HG02938 (cell line): ENCODE results near the gene NPIPB4.
"Not testable (repeated sequence)": the region's sequence is repeated elsewhere in the genome, so short reads cannot be mapped to it uniquely, and the experiment has no call there.

Experiments used
- ATAC-seq: cut with Tn5 transposase; IDR thresholded peaks from one replicate; pipeline ENCODE4 v1.9.1; 2021; ENCODE audit warnings: mild to moderate bottlenecking, moderate library complexity; ENCODE audit not compliant: unreplicated experiment

Gene NPIPB4

DNA sequence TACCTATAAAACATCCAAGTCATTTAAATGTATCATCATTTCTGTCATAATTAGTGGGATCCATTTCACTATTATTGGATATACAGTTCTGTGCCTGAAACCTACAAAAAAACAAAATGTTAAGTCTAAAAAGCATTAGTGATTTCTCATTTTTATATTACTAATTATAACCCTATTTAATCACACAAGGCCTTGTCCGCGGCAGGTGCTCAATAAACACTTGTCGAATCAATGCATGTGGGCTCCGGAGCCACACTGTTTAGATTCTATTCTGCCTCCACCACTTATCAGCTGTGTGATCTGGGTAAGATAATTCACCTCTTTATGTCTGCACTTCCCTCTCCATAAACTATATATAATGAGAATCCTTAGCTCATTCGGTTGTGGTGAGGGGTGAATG, at the start of gene NPIPB4:
TSS of gene NPIPB4 (minus strand) at position 101 of the 400 bp plus-strand sequence. CDS start 378 bp downstream, outside the sequence.
- not testable (repeated sequence) for ATAC-seq

DNA sequence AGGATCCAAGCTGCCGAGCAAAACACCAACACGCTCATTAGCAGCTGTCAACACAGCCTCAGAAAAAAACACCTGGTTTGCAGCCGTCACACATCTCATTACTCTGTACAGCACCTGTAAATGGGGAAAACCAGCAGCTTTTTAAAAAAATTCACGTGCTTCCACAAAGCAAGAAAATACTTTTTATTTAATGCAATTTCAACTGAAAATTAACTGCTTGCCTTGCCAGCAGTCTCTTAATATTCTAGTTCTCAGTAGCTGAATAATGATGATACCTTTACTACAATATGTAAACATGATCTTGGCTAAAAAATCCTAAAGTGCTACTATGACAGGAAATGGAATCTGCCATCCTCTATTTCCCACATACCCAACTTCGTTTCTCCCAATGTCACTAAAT, 41.4 kb upstream of the NPIPB4 start:
- ATAC-seq = not testable (repeated sequence)

DNA sequence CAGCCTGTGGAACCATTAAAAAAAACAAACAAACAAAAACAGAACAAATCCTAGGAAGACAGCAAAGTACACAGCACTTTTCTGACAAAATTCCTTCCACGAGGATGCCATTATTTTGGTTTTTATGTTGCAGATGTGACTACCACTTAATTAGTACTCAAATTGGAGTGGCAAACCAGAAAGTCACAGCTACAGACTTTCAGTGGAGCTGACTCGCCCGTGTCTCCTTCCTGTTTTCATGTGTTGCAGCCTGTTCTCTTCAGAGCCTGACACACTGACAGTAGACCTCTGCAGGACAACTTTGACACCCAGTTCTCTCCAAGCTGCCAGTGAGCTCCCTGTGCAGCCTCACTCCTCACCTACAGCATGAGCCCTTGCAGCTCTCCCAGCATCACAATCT, 24.4 kb upstream of the NPIPB4 start:
- ATAC-seq = not testable (repeated sequence)

DNA sequence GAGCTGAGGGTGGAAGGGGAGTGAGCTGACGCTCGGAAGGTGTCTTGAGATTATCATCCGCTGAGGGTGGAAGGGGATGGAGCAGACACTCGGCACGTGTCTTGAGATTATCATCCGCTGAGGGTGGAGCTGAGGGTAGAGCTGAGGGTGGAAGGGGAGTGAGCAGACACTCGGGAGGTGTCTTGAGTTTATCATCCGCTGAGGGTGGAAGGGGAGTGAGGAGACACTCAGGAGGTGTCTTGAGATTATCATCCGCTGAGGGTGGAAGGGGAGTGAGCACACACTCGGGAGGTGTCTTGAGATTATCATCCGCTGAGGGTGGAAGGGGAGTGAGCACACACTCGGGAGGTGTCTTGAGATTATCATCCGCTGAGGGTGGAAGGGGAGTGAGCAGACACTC, 20.4 kb downstream of the NPIPB4 start:
- not testable (repeated sequence) for ATAC-seq

DNA sequence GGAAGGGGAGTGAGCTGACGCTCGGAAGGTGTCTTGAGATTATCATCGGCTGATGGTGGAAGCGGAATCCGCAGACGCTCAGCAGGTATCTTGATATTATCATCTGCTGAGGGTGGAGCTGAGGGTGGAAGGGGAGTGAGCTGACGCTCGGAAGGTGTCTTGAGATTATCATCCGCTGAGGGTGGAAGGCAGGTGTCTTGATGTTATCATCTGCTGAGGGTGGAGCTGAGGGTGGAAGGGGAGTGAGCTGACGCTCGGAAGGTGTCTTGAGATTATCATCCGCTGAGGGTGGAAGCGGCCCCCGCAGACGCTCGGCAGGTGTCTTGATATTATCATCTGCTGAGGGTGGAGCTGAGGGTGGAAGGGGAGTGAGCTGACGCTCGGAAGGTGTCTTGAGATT, 21.2 kb downstream of the NPIPB4 start:
- not testable (repeated sequence) for ATAC-seq

DNA sequence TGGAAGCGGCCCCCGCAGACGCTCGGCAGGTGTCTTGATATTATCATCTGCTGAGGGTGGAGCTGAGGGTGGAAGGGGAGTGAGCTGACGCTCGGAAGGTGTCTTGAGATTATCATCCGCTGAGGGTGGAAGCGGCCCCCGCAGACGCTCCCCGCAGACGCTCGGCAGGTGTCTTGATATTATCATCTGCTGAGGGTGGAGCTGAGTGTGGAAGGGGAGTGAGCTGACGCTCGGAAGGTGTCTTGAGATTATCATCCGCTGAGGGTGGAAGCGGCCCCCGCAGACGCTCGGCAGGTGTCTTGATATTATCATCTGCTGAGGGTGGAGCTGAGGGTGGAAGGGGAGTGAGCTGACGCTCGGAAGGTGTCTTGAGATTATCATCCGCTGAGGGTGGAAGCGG, 21.8 kb downstream of the NPIPB4 start:
- ATAC-seq = not testable (repeated sequence)

DNA sequence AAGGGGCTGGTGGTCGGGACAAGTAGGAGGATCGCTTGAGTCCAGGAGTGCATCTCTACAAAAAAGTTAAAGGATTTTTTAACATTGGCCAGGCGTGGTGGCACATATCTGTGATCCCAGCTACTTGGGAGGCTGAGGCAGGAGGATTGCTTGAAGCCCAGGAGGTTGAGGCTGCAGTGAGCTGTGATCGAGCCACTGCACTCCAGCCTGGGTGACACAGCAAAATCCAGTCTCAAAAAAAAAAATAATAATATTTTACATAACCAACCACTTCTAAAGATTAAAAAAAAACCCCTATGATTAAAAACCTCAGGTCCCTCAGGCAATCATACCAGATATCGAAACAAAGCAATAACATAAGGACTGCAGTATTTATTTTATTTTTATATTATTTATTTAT, 23.3 kb downstream of the NPIPB4 start:
- not testable (repeated sequence) for ATAC-seq

DNA sequence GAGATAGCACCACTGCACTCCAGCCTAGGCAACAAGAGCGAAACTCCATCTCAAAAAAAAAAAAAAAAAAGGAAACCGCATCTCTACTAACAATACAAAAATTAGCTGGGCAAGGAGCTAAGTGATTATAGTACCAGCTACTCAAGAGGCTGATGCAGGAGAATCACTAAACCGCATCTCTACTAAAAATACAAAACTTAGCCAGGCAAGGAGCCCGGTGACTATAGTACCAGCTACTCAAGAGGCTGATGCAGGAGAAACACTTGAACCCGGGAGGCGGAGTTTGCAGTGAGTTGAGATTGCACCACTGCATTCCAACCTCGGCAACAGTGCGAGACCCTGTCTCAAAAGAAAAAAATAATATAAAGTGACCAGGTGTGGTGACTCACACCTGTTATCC, 27.6 kb downstream of the NPIPB4 start:
- ATAC-seq = not testable (repeated sequence)

DNA sequence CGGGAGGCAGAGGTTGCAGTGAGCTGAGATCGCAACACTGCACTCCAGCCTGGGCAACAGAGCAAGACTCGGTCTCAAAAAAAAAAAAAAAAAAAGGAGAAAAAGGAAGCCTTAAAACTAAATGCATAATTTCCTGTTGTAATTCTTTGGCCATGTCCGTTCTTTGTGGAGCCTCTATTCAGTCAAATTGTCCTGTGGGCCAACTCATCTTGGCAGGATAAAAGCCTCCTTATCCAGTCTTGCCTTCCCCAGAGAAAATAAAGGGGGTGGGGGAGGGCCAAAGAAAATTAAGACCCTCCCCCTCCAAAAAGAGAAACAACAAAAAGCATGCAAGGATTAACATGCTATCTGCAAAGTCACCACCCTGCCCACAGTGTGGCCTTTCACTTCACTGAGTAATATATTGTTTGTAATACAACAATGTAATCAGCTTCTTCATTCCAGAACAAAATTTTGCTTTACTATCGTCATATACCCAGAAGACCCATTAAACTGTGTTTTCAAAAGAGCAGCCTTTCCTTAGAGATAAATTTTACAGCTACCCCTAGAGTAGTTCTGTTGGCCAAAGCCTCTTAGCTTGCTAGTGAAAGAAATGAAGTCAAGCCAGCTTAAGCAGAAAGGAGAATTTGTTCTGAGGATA, 31.4 kb downstream of the NPIPB4 start:
- not testable (repeated sequence) for ATAC-seq

DNA sequence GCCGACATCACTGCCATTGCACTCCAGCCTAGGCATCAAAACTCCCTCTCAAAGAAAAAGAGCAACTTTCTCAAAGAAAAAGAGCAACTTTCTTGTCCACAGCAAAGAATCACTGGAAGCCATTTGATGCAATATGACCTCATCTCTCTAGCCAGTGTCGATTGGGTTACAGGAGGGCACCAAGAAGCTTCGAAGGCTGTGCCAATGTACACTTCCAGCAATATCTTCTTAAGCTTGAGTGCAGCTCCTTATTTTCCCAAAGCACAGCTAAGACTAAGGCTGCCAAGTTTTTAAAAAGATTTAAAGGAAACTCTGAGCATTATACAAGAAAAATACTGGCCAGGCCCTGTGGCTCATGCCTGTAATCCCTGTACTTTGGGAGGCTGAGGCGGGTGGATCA, 32.0 kb downstream of the NPIPB4 start:
- not testable (repeated sequence) for ATAC-seq

DNA sequence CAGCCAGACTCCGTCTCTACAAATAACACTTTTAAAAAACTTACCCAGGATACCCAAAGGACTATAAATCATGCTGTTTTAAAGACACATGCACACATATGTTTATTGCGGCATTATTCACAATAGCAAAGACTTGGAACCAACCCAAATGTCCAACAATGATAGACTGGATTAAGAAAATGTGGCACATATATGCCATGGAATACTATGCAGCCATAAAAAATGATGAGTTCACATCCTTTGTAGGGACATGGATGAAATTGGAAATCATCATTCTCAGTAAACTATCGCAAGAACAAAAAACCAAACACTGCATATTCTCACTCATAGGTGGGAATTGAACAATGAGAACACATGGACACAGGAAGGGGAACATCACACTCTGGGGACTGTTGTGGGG, 34.3 kb downstream of the NPIPB4 start:
- not testable (repeated sequence) for ATAC-seq

DNA sequence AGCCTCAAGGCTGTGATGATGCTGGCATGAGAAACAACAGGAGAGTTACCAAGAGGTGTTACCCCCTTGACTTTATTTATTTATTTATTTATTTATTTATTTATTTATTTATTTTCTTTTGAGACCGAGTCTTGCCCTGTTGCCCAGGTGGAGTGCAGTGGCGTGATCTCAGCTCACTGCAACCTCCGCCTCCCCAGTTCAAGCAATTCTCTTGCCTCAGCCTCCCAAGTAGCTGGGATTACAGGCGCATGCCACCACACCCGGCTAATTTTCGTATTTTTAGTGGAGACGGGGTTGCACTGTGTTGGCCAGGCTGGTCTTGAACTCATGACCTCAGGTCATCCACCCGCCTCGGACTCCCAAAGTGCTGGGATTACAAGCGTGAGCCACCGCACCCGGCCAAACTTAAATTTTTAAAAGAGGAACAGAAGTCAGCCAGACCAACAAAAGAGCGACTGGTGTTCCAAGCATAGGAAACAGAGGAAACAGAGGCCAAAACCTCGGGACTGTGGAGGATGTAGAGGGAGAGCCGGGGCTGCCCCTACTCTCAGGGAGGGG, 36.6 kb downstream of the NPIPB4 start:
- ATAC-seq = not testable (repeated sequence)

DNA sequence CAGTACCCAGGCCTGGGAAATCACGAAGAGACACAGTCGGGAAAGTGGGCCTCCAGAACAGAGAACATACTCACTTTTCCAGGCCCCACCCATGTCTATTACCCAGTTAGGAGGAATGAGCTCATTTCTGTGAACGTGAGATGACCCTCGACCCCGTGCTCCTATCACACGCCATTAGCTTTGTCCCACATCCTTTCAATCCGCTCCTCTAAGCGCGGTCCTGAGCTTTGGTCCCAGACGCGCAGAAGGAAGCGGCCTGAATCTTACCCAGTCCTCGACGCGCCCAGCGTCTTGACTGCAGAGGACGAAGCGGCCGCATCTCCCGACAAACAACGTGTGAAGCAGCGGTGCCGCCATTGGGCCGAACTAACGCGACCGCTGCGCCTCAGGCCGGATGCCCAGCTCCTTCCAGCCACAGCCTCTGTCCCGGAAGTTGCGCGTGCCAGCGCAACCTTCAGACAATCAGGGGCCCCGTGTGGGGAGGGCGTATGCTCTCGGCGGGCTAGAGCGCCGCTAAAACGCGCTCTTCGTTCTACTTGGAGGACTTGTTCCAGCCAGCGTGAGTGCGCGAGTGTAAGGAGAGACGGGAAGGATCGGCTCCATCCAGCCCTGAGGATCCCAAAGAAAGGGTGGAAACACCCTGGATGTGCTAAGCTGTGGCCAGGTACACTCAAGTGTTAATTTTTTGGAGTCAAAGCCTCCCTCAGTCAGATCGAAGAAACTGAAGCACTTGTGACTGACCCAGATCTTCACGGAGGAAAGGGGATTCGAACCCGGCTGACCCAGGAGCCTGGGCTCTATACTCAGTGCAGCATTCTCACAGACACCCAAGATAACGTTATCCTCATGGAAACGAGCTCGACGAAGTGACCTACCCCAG, 37.3 kb downstream of the NPIPB4 start:
- ATAC-seq = peak; percentile 72

DNA sequence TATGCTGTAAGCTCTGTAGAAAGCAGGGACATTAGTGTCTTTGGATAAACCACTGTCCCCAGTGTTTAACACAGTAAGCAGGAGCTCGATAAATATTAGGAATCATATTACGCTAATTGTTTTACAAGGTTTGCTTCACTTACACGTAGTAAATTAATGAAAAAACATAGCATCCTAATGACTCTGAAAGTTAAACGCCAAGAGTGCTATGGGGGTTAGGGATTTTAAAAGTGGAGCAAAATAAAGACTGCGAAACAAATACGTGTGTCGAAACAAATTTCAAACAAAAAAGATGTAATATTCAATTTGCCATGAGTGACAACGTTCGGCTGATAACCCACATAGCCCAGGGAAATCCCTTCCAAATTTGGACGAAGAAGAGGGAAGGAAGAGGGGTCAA, 37.9 kb downstream of the NPIPB4 start:
- ATAC-seq = not testable (repeated sequence)

DNA sequence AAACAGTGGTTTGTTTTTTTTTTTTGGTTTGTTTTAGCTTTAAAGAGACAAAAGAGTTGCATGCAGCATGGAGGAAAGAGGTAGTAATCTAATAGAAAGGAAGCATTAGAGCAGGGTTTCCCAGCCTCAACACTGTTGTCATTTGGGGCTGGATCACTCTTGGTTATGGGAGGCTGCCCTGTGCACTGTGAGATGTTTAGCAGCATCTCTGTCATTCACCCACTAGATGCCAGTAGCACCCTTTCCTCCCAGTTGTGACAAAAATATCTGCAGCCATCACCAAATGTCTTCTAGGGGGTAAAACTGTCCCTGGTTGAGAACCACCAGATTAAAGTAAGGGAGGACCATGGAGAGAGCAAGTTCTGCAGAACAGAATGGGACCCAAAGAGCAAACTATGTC, 40.5 kb downstream of the NPIPB4 start:
- ATAC-seq = not testable (repeated sequence)

DNA sequence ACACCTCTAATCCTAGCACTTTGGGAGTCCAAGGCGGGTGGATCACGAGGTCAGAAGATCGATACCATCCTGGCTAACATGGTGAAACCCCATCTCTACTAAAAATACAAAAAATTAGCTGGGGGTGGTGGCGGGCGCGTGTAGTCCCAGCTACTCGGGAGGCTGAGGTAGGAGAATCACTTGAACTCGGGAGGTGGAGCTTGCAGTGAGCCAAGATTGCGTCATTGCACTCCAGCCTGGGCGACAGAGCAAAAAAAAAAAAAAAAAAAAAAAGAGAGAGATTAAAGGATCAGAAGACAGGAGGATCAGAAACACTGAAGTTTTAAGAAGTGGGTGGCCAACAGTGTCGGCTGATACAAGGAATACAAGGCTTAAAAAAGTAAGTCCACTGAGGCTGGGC, 41.9 kb downstream of the NPIPB4 start:
- not testable (repeated sequence) for ATAC-seq

DNA sequence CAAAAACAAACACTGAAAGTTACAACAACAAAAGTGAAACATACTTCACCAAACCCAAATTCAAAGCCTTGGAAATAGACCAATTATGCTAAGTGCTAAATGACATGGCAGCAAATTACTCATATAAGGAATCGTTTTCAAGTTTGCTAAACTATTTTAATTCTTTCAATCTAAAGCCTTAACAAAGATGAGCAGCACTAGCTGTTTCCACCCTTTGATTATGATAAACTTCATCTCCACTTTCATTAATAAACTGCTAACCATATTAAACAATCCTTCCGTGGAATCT, 55.2 kb downstream of the NPIPB4 start:
- not testable (repeated sequence) for ATAC-seq

DNA sequence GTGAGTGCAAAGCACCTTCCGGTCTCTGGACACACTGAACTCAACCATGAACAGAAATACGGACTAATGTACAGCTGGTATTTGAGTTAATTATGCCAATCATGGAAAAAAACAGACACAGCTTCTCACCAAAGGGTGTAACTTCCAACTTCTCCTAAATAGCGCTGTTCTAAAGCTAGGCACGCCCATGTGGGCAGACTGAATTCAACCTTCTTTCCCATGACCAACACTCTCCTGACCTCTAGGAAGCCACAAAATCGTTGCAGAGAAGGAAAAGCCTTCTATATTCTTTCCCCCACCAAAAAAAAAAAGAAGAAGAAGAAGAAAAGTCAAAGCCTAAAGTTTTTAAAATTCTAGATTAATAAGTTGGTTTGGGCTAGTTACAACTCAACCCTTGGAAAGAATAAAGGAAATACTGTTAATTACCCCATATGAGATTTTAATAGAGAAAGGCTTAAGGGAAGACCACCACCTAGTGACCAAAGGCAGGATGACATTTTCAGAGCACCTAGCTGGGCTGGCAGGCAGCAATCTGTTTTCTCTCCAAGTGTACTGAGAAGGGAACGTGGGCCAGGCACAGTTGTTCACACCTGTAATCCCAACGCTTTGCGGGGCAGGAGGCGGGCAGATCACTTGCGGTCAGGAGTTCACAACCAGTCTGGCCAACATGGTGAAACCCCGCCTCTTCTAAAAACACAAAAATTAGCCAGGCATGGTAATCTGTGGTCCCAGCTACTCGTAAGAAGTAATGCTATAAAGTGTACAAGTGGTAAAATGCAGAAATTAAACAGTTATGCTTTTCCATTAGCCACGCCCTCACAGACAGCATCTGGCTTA, 55.8 kb downstream of the NPIPB4 start:
- ATAC-seq = not testable (repeated sequence)

DNA sequence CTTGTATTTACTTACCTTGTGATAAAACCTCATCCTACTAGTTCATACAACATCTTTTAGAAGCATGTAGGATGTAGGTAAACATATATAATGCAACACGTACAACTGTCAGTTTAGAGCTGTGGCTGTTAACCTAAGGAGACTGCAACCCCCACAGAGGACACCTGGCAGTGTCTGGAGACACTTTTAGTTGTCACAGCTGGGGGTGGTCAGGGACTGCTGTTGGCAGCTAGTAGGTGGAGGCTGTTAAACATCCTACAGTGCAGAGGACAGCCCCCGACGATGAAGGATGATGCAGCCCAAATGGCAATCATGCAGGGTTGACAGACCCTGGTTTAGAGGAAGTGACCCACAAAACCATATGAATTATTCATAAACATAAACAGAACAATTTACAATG, 59.0 kb downstream of the NPIPB4 start:
- not testable (repeated sequence) for ATAC-seq

DNA sequence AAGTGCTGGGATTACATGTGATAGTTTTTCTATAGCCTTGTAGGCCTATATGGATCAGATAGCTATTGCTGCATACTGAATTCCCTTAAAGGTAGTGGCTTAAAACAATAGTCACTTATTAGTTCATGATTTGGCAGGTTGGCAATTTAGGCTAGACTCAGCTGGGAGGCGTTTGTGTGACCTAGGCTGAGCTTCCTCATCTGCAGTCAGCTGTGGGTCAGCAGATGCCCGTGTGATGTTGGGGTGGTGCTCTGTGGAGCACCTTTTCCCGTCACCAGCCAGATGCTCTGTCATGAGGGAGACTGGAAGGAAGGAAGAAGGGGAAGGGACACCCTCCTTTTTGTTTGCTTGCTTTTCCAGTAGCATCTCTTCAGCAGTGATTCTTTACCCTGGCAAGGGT, 64.2 kb downstream of the NPIPB4 start:
- not testable (repeated sequence) for ATAC-seq

DNA sequence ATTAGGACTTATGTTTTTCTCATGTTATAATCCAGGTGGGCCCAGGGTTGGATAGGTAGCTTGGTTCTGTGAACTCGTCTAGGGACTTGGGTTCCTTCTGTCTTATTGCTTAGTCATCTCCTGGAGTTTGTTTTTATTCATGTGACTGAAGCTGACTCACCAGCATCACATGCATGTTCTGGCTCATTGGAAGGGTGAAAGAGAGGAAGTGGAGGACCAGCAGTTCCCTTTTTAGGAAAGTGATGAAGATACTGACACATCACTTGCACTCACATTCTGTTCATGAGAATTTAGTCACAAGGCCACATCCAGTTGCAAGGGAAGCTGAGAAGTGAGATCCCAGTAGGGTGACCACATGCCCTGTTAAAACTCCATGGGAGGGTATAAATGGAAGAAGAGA, 67.0 kb downstream of the NPIPB4 start:
- ATAC-seq = not testable (repeated sequence)
